H9 (cell line): ENCODE data around the gene CCKAR. TPM values are rescaled to one million over a fixed set of nuclear protein-coding genes. Genes with fewer than 3 reads are reported as not detected.

Experiments
- DNase-seq: peaks from one replicate; pipeline ENCODE4 v3.0.0-alpha.2; 2017
- H2AFZ ChIP-seq: one replicate; pipeline ENCODE4 v1.6.1; 2013; ENCODE audit warnings: mild to moderate bottlenecking, low read length, control low read depth, moderate library complexity
- H2AK5ac ChIP-seq: 2 replicates; pipeline ENCODE4 v1.6.1; 2013; ENCODE audit warnings: low read length, control low read depth, mixed read lengths; ENCODE audit not compliant: insufficient read length
- H2BK120ac ChIP-seq: one replicate; pipeline ENCODE4 v1.6.1; 2013; ENCODE audit warnings: low read depth, mild to moderate bottlenecking, low read length, control low read depth, inconsistent platforms; ENCODE audit not compliant: poor library complexity, severe bottlenecking
- H2BK12ac ChIP-seq: 2 replicates; pipeline ENCODE4 v1.6.1; 2013; ENCODE audit warnings: low read length, control low read depth, mixed read lengths, low read depth; ENCODE audit not compliant: insufficient read length
- H2BK15ac ChIP-seq: 2 replicates; pipeline ENCODE4 v1.6.1; 2013; ENCODE audit warnings: low read depth, low read length, control low read depth
- H2BK20ac ChIP-seq: one replicate; pipeline ENCODE4 v1.6.1; 2013; ENCODE audit warnings: low read depth, mild to moderate bottlenecking, low read length, control low read depth, inconsistent platforms; ENCODE audit not compliant: poor library complexity, severe bottlenecking
- H2BK5ac ChIP-seq: 2 replicates; pipeline ENCODE4 v1.6.1; 2013; ENCODE audit warnings: low read length, control low read depth, mixed read lengths; ENCODE audit not compliant: insufficient read length
- H3K14ac ChIP-seq: 2 replicates; pipeline ENCODE4 v1.6.1; 2013; ENCODE audit warnings: low read length, control low read depth; ENCODE audit not compliant: insufficient read depth
- H3K18ac ChIP-seq: 2 replicates; pipeline ENCODE4 v1.6.1; 2013; ENCODE audit warnings: low read depth, mild to moderate bottlenecking, mixed read lengths, low read length, control low read depth; ENCODE audit not compliant: insufficient read length
- H3K23ac ChIP-seq: 2 replicates; pipeline ENCODE4 v1.6.1; 2013; ENCODE audit warnings: low read length, control low read depth, mixed read lengths, low read depth; ENCODE audit not compliant: insufficient read length
- H3K23me2 ChIP-seq: 2 replicates; pipeline ENCODE4 v1.6.1; 2013; ENCODE audit warnings: low read depth, mild to moderate bottlenecking, mixed read lengths, low read length, control low read depth; ENCODE audit not compliant: insufficient read length, poor library complexity, severe bottlenecking
- H3K27ac ChIP-seq: 2 replicates; pipeline ENCODE4 v1.5.1; 2013; ENCODE audit warnings: low read length, control low read depth, mixed read lengths, low read depth; ENCODE audit not compliant: insufficient read length
- H3K27me3 ChIP-seq: 2 replicates; pipeline ENCODE4 v1.6.1; 2013; ENCODE audit warnings: low read length, control low read depth, inconsistent platforms; ENCODE audit not compliant: insufficient read depth
- H3K4ac ChIP-seq: 2 replicates; pipeline ENCODE4 v1.6.1; 2013; ENCODE audit warnings: low read depth, mild to moderate bottlenecking, control low read depth, inconsistent platforms, low read length, moderate library complexity
- H3K4me1 ChIP-seq: 2 replicates; pipeline ENCODE4 v1.6.1; 2013; ENCODE audit warnings: low read length, control low read depth, inconsistent platforms; ENCODE audit not compliant: insufficient read depth
- H3K4me2 ChIP-seq: 2 replicates; pipeline ENCODE4 v1.6.1; 2013; ENCODE audit warnings: low read length, control low read depth, mixed read lengths; ENCODE audit not compliant: insufficient read length, insufficient read depth
- H3K56ac ChIP-seq: 2 replicates; pipeline ENCODE4 v1.6.1; 2013; ENCODE audit warnings: low read depth, mild to moderate bottlenecking, mixed read lengths, low read length, control low read depth; ENCODE audit not compliant: insufficient read length
- H3K79me1 ChIP-seq: 2 replicates; pipeline ENCODE4 v1.6.1; 2013; ENCODE audit warnings: low read depth, mild to moderate bottlenecking, moderate library complexity, low read length, control low read depth, inconsistent platforms; ENCODE audit not compliant: insufficient read depth, poor library complexity, severe bottlenecking
- H3K79me2 ChIP-seq: 2 replicates; pipeline ENCODE4 v1.6.1; 2013; ENCODE audit warnings: low read length, control low read depth, inconsistent platforms; ENCODE audit not compliant: insufficient read depth
- H3K9ac ChIP-seq: 2 replicates; pipeline ENCODE4 v1.6.1; 2013; ENCODE audit warnings: low read length, control low read depth, mixed read lengths; ENCODE audit not compliant: insufficient read length; ENCODE audit errors: extremely low read depth
- H3K9me3 ChIP-seq: one replicate; pipeline ENCODE4 v1.6.1; 2013; ENCODE audit warnings: low read depth, low read length, inconsistent platforms; ENCODE audit not compliant: control insufficient read depth
- H3T11ph ChIP-seq: one replicate; pipeline ENCODE4 v1.6.1; 2013; ENCODE audit warnings: mild to moderate bottlenecking, low read length, control low read depth, inconsistent platforms
- H4K20me1 ChIP-seq: one replicate; pipeline ENCODE4 v1.6.1; 2013; ENCODE audit not compliant: control insufficient read depth, insufficient read length, insufficient read depth
- H4K5ac ChIP-seq: 2 replicates; pipeline ENCODE4 v1.6.1; 2013; ENCODE audit warnings: low read depth, mild to moderate bottlenecking, mixed read lengths, low read length, control low read depth; ENCODE audit not compliant: insufficient read length
- H4K8ac ChIP-seq: replicated peaks from 2 replicates; pipeline ENCODE4 v1.6.1; 2013; ENCODE audit warnings: low read length, control low read depth, mixed read lengths, low read depth; ENCODE audit not compliant: insufficient read length
- H4K91ac ChIP-seq: 2 replicates; pipeline ENCODE4 v1.6.1; 2013; ENCODE audit warnings: low read depth, mild to moderate bottlenecking, moderate library complexity, mixed read lengths, low read length, control low read depth; ENCODE audit not compliant: insufficient read length
- H3K27ac Mint-ChIP-seq, 3 experiments: 2 replicates in 2 of 3; 3 replicates in 1 of 3; pipeline ENCODE4 v1.8.0; 2020 to 2021; ENCODE audit warnings: mixed read lengths in 3 of 3, mild to moderate bottlenecking in 1 of 3, moderate library complexity in 1 of 3
- H3K27me3 Mint-ChIP-seq: 2 replicates; pipeline ENCODE4 v1.8.0; 2021; ENCODE audit warnings: low read depth, mild to moderate bottlenecking, moderate library complexity, mixed read lengths
- H3K36me3 Mint-ChIP-seq, 3 experiments: 2 replicates in 2 of 3; 3 replicates in 1 of 3; pipeline ENCODE4 v1.8.0; 2020 to 2021; ENCODE audit warnings: low read depth in 3 of 3, mixed read lengths in 3 of 3; ENCODE audit not compliant: insufficient read depth in 1 of 3
- H3K4me1 Mint-ChIP-seq, 2 experiments: 2 replicates each; pipeline ENCODE4 v1.8.0; 2020; ENCODE audit warnings: mixed read lengths in 2 of 2
- H3K4me3 Mint-ChIP-seq, 2 experiments: 2 replicates in 1 of 2; 3 replicates in 1 of 2; pipeline ENCODE4 v1.8.0; 2020 to 2021; ENCODE audit warnings: mild to moderate bottlenecking in 2 of 2, mixed read lengths in 2 of 2, moderate library complexity in 1 of 2
- H3K9me3 Mint-ChIP-seq, 2 experiments: 2 replicates in 1 of 2; 3 replicates in 1 of 2; pipeline ENCODE4 v1.8.0; 2020; ENCODE audit warnings: mild to moderate bottlenecking in 2 of 2, mixed read lengths in 2 of 2, moderate library complexity in 1 of 2
- WGBS: extraction: QIAGEN DNeasy Blood & Tissue Kit; methylation state at CpG from one replicate; pipeline ENCODE4 v1.1.7; 2013; ENCODE audit warnings: missing lambda C conversion rate, low lambda C conversion rate, mixed read lengths; ENCODE audit not compliant: insufficient read length; ENCODE audit errors: extremely low coverage; 5-methylcytosine and 5-hydroxymethylcytosine counted together
- total RNA-seq: library from RNA; stranded (reverse); gene quantifications from 2 replicates; pipeline ENCODE4 v1.2.1, GENCODE V29; 2021
- TF ChIP-seq, protein P1 (sequence below): fragments of 200-600 bp; sonication (generic); conservative IDR thresholded peaks from 3 replicates; pipeline ENCODE4 v1.8.0; 2021; ENCODE audit warnings: antibody characterized with exemption, mild to moderate bottlenecking

CCKAR gene
- total RNA-seq, 1 experiment from 2014 or later = not detected

DNA sequence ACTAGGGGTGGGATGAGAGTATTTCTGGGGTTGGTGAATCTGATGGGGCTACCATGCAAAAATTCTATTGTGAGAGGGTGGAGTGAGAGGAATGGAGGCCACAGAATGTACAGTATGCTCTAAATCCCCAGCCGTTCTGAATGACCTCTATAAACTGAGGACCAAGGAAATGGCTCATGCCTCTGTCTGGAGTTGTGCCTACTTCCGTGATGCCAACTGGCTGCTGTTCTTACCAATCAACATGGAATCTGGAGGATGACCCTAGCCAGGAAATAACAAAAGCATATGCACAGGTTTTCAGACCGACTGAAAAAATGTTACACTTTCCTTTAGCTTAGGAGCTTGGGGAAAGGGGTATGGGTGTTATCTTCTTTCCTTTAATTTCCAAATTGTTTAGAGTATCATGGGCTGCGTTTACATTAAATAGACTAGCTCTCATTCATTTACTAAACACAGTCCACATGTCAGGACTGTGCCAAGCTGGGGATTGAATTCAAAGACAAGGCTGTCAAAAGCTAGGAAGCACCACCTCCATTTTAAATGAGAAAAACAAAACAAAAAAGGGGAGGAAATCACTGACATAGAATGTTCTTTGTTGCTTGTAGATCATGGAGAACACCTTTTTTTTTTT, 20.2 kb upstream of the CCKAR start:
- no peak overlapping the region for H4K8ac ChIP-seq
- H3K14ac ChIP-seq = no peak overlapping the region
- Mint-ChIP-seq H3K36me3 (0 out of 7 replicates have a peak, but pooled peaks cover 0 to 2% (median 0%) of the 10 kb centered on the region in 3 experiments), H3K4me3 (no peak overlapping the region), H3K27me3 (no peaks in the 10 kb centered on the region), H3K9me3 (no peaks in the 10 kb centered on the region; a peak in 2 of 5 replicates), H3K27ac (no peak overlapping the region), H3K4me1 (no peaks in the 10 kb centered on the region)
- no peaks in the 10 kb centered on the region for H4K20me1 ChIP-seq
- no CpG with 5 or more reads among the region's 4 CpGs for WGBS
- no peaks in the 10 kb centered on the region for H3K79me2 ChIP-seq
- no peak overlapping the region for H2AK5ac ChIP-seq
- H3K9me3 ChIP-seq = no peaks in the 10 kb centered on the region
- H4K91ac ChIP-seq = no peak overlapping the region
- no peak for DNase-seq
- no peak overlapping the region for H3K56ac ChIP-seq
- no peak overlapping the region for H3K9ac ChIP-seq
- H3K4ac ChIP-seq = no peak overlapping the region
- no peaks in the 10 kb centered on the region for H3K23me2 ChIP-seq
- H3K27ac ChIP-seq = no peak overlapping the region
- no peak overlapping the region for H4K5ac ChIP-seq
- no peak overlapping the region for H3K23ac ChIP-seq
- H3K79me1 ChIP-seq = no peaks in the 10 kb centered on the region
- no peak overlapping the region for H3T11ph ChIP-seq
- no peaks in the 10 kb centered on the region for H3K27me3 ChIP-seq
- no peak overlapping the region for H2BK12ac ChIP-seq
- no peak overlapping the region for H2BK5ac ChIP-seq
- H2BK20ac ChIP-seq = no peak overlapping the region
- H2AFZ ChIP-seq = no peak overlapping the region
- no peak overlapping the region for H3K18ac ChIP-seq
- H2BK120ac ChIP-seq = no peak overlapping the region
- no peak overlapping the region for H2BK15ac ChIP-seq
- H3K4me1 ChIP-seq = no peaks in the 10 kb centered on the region
- no peak overlapping the region for H3K4me2 ChIP-seq
- TF ChIP-seq, protein P1, sequence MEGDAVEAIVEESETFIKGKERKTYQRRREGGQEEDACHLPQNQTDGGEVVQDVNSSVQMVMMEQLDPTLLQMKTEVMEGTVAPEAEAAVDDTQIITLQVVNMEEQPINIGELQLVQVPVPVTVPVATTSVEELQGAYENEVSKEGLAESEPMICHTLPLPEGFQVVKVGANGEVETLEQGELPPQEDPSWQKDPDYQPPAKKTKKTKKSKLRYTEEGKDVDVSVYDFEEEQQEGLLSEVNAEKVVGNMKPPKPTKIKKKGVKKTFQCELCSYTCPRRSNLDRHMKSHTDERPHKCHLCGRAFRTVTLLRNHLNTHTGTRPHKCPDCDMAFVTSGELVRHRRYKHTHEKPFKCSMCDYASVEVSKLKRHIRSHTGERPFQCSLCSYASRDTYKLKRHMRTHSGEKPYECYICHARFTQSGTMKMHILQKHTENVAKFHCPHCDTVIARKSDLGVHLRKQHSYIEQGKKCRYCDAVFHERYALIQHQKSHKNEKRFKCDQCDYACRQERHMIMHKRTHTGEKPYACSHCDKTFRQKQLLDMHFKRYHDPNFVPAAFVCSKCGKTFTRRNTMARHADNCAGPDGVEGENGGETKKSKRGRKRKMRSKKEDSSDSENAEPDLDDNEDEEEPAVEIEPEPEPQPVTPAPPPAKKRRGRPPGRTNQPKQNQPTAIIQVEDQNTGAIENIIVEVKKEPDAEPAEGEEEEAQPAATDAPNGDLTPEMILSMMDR = no peak
